LoVo (cell line): ENCODE measurements around the gene PAX2.

Experiments used
- DNase-seq: peaks from one replicate; pipeline ENCODE4 v3.0.0-alpha.2; 2016; ENCODE audit warnings: low spot score

The PAX2 gene

DNA sequence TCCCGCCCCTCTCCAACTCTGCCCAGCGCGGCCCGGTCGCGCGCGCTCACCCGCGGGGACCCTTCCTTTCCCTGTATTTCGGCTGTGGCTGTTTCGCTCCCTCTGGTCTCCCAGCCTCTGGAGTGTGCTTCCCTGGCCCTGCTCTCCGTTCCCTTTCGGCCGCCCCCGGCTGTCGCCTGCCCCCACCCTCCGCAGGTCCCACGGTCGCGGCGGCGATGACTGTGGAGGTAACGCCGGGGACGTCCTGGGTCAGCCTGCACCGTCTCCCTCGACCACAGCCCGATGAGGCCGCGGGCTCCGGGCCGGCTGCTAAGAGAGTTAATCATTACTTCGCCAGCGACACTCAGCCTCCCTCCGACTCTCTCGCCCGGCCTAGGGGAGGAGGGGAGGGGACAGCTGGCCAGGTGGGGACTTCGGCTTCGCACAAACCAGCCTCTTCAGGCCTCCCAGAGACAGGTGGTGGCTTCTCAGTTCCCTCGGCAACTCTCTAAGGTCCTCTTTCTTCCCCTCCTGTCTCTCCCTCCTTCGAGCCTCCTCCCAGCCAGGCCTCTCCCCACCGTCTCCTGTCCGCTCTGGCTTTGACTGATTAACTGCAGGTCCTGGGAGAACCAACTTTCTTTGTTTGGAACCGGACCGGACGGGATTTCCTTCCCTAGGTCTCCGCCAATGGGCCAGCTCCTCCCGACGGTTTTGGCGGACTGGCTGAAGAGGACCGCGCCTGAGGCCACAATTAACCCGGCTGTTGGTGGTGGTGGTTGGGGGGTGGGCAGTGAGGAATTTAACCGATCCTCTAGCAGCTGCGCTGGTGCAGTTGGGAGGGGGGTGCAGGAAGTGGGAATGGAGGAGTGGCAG is 5.6 kb upstream of the PAX2 start:
- no peak for DNase-seq

- no peak for DNase-seq
Observed at GRCh38 chr10:100740476-100741377, 4.7 kb upstream of the PAX2 start.

- no peak for DNase-seq
Observed at GRCh38 chr10:100741378-100742075, 3.9 kb upstream of the PAX2 start.

DNA sequence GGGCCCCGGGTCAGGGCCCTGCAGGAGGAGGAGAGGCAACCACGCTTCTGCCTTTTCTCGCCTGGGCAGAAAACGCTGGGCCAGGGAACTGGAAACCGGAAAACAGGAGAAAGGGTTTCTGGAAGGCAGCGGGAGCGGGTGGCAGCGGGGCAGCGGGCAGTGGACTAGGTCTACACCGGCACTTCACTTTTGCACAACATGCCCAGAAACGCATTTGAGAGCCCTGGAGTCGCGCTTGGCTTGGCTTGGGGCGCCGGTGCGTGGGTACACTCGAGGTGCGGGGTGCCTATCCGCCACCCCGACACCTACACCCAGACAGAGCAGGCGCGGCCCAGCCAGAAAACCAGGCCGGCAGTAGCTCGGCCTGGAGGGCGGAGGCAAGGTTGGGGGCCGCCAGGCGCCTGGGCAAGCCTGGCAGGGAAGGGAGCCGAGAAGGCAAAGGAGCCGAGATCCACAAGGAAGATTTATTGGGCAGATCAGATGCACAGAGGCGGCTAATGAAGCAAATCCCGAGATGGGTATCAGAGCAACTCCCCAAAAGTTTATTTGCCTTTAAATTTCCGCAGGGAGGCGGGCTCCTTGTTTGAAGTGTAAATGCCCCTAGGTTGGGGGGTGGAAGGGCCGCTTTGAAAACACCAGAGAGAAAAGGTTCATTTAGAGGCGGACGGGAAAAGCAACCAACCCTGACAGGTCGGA is 3.2 kb upstream of the PAX2 start:
- DNase-seq, result no peak

- DNase-seq, result no peak
Observed at GRCh38 chr10:100742936-100743335, 2.4 kb upstream of the PAX2 start.

GRCh38 chr10:100743626-100744135 is 1.7 kb upstream of the PAX2 start:
- peak; percentile 66 for DNase-seq

- DNase-seq, result no peak
Observed at GRCh38 chr10:100744136-100744986, 1.0 kb upstream of the PAX2 start.

GRCh38 chr10:100745882-100746783 is 751 bp downstream of the PAX2 start:
- no peak for DNase-seq

DNA sequence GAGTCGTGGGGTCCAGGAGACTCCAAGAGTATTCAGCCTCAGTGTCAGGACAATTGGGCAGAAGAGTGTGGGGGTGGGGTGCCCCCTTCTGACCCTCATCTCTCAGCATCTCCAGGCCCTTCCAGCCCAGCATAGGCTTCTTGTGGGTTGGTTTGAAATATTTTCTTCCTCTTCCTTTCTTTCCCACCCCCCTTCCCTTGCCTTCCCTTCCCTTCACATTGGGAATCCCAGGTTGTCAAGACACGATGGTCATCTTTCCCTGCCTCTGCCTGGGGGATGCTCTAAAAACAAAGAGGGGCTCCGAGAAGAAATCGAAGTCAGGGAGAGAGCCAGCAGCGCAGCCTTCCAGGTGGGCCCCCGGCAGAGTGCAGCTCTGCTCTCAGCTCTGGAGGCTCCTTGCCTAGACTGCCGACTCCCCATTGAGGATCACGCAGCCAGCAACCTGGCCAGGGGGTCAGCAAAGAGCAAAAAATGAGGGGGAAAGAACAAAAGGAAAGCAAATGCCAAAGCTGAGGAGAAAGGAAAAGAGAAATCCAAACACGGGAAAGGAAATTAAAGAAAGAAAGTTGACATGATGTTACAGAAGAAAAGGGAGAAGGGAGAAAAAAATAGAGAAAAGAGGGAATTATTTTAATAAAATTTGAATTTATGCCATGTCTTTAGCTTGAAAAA is 1.5 kb downstream of the PAX2 start:
- no peak for DNase-seq

DNA sequence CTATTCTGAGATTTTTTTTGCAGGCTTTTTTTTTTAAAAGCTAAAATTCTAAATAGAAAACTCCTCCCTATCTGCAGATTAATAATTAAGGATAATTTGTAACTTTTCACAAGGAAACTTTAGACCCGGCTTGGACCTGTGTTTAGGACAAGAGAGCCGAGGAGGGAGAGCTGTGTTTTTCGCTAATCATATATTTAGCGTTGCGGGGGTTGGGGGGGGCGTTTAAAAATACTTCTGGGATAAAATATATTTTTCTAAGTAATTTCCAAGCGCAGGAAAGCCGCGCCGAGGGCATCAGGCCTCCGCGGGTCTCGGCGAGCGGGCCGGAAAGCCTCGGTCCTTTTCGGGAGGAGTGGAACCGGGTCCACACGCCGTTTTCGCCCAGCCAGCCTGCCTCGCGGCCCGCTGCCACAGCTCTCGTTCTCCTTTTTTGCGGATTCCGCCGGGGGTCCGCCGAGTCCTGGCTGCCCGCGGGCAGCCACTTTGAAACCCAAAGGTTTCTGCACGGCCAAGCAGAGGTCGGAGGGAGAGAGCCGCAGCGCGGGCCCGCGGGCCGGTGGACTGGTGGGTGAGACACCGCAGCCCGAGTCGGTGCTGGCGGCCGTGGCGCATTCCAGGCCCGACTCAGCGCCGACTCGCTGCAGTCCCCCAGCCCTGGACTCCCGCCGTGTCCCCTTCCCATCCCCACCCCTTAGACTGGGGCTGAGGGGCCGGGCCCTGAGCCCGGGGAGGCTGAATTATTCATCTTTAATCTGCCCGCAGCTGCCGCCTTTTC is 2.3 kb downstream of the PAX2 start:
- no peak for DNase-seq

GRCh38 chr10:100748231-100749058 is 3.1 kb downstream of the PAX2 start:
- no peak for DNase-seq

- DNase-seq, result no peak
Observed at GRCh38 chr10:100749059-100749308, 3.6 kb downstream of the PAX2 start.

GRCh38 chr10:100749309-100750217 is 4.2 kb downstream of the PAX2 start:
- no peak for DNase-seq

DNA sequence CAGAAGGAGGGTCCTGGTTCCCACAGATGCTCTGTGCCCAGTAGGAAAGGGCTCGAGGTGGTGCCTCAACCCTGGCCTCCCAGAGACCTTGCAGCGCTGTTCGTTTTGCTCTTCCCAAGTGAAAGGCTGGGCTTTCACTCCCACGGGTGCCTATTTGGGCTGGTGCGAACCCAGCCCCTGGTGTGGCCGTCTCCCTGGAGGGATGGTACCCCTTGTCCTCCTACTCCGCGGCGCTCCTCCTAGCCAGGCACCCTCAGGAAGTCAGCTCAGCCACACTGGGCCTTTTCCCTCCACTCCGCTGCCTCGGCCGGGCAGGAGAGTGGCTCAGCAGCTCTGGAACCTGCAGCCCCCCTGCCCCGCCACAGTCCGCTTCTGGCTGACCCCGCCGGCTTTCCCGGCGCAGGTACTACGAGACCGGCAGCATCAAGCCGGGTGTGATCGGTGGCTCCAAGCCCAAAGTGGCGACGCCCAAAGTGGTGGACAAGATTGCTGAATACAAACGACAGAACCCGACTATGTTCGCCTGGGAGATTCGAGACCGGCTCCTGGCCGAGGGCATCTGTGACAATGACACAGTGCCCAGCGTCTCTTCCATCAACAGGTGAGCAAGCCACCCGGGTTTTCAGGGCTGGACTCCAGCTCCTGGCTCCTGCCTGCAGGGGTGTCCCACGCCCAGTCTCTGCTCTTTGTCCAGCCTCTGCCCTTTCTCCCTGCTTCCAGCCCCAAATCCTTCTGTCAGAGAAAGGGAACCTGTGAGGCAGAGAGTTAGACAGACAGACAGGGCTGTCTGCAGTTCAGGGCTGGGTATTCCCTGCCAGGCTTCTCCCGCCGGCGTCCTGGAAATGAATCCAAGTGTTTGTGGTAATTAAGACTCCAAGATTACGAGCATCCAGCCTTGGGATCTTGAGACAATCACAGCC is 5.2 kb downstream of the PAX2 start:
- DNase-seq, result no peak

- DNase-seq, result no peak
Observed at GRCh38 chr10:100751211-100751933, 6.0 kb downstream of the PAX2 start.
